IPS DF 6.9 (cell line): ENCODE data around the gene PGC.
"Not testable (repeated sequence)": the region's sequence is repeated elsewhere in the genome, so short reads cannot be mapped to it uniquely, and the experiment has no call there.

Experiments
- DNase-seq: peaks from one replicate; pipeline ENCODE4 v3.0.0-alpha.2; 2013; ENCODE audit warnings: low read depth, low spot score
- H3K27ac ChIP-seq: one replicate; pipeline ENCODE4 v1.5.1; 2013; ENCODE audit warnings: low read length, control low read depth
- H3K27me3 ChIP-seq: 2 replicates; pipeline ENCODE4 v1.6.1; 2013; ENCODE audit warnings: mild to moderate bottlenecking, low read length; ENCODE audit not compliant: control insufficient read depth, insufficient read depth
- H3K36me3 ChIP-seq: 2 replicates; pipeline ENCODE4 v1.6.1; 2013; ENCODE audit warnings: low read length; ENCODE audit not compliant: control insufficient read depth, insufficient read depth
- H3K4me1 ChIP-seq: 2 replicates; pipeline ENCODE4 v1.6.1; 2013; ENCODE audit warnings: low read length; ENCODE audit not compliant: control insufficient read depth, insufficient read depth
- H3K4me3 ChIP-seq: 2 replicates; pipeline ENCODE4 v1.5.1; 2013; ENCODE audit warnings: mild to moderate bottlenecking, low read length
- H3K9me3 ChIP-seq: 2 replicates; pipeline ENCODE4 v1.6.1; 2013; ENCODE audit warnings: low read length, inconsistent platforms; ENCODE audit not compliant: control insufficient read depth, insufficient read depth
- WGBS: extraction: QIAGEN DNeasy Blood & Tissue Kit; methylation state at CpG from one replicate; pipeline ENCODE4 v1.1.7; 2013; ENCODE audit warnings: mixed read lengths, missing lambda C conversion rate; ENCODE audit not compliant: insufficient read length, insufficient coverage; 5-methylcytosine and 5-hydroxymethylcytosine counted together

The PGC gene

GRCh38 chr6:41775293-41775882 is 28.2 kb upstream of the PGC start:
- H3K36me3 ChIP-seq = peaks cover 4% of the 10 kb centered on the region; the same call in 1 of the 2 replicates
- no peaks in the 10 kb centered on the region for H3K4me1 ChIP-seq
- no peak overlapping the region for H3K4me3 ChIP-seq
- no peak for DNase-seq
- no peaks in the 10 kb centered on the region for H3K27me3 ChIP-seq
- WGBS = no CpG with 5 or more reads among the region's 13 CpGs
- no peaks in the 10 kb centered on the region for H3K9me3 ChIP-seq
- no peak overlapping the region for H3K27ac ChIP-seq

GRCh38 chr6:41774841-41775240 is 27.6 kb upstream of the PGC start:
- H3K27me3 ChIP-seq = no peaks in the 10 kb centered on the region
- H3K4me1 ChIP-seq = no peaks in the 10 kb centered on the region
- peaks cover 4% of the 10 kb centered on the region; the same call in 1 of the 2 replicates for H3K36me3 ChIP-seq
- no peak overlapping the region for H3K27ac ChIP-seq
- DNase-seq = no peak
- H3K9me3 ChIP-seq = no peaks in the 10 kb centered on the region
- WGBS = no CpG with 5 or more reads among the region's 3 CpGs
- H3K4me3 ChIP-seq = no peak overlapping the region

GRCh38 chr6:41771058-41771983 is 24.1 kb upstream of the PGC start:
- Histone ChIP-seq H3K9me3 (no peaks in the 10 kb centered on the region), H3K27ac (no peak overlapping the region), H3K27me3 (no peaks in the 10 kb centered on the region), H3K36me3 (peaks cover 4% of the 10 kb centered on the region; the same call in 1 of the 2 replicates), H3K4me1 (no peaks in the 10 kb centered on the region), H3K4me3 (no peak overlapping the region)
- DNase-seq = no peak
- no CpG with 5 or more reads among the region's 29 CpGs for WGBS

GRCh38 chr6:41770381-41771057 is 23.3 kb upstream of the PGC start:
- no peaks in the 10 kb centered on the region for H3K27me3 ChIP-seq
- peaks cover 4% of the 10 kb centered on the region; the same call in 1 of the 2 replicates for H3K36me3 ChIP-seq
- no CpG with 5 or more reads among the region's 30 CpGs for WGBS
- no peak overlapping the region for H3K4me3 ChIP-seq
- H3K9me3 ChIP-seq = no peaks in the 10 kb centered on the region
- H3K27ac ChIP-seq = no peak overlapping the region
- no peaks in the 10 kb centered on the region for H3K4me1 ChIP-seq
- DNase-seq = no peak

- Histone ChIP-seq H3K27ac (no peak overlapping the region), H3K9me3 (no peaks in the 10 kb centered on the region), H3K27me3 (no peaks in the 10 kb centered on the region), H3K4me3 (no peak overlapping the region), H3K4me1 (no peaks in the 10 kb centered on the region), H3K36me3 (peaks cover 4% of the 10 kb centered on the region; the same call in 1 of the 2 replicates)
- no peak for DNase-seq
- WGBS = no CpG with 5 or more reads among the region's 8 CpGs
These were observed 22.2 kb upstream of the PGC start for GRCh38 chr6:41769376-41769775.

GRCh38 chr6:41768545-41769308 is 21.5 kb upstream of the PGC start:
- no peak overlapping the region for H3K27ac ChIP-seq
- no peak for DNase-seq
- no peaks in the 10 kb centered on the region for H3K27me3 ChIP-seq
- peaks cover 4% of the 10 kb centered on the region; the same call in 1 of the 2 replicates for H3K36me3 ChIP-seq
- no peaks in the 10 kb centered on the region for H3K4me1 ChIP-seq
- H3K4me3 ChIP-seq = no peak overlapping the region
- no peaks in the 10 kb centered on the region for H3K9me3 ChIP-seq
- WGBS = no CpG with 5 or more reads among the region's 10 CpGs

- no peak overlapping the region for H3K27ac ChIP-seq
- no peaks in the 10 kb centered on the region for H3K27me3 ChIP-seq
- no peak overlapping the region for H3K4me3 ChIP-seq
- H3K4me1 ChIP-seq = no peaks in the 10 kb centered on the region
- peaks cover 4% of the 10 kb centered on the region; the same call in 1 of the 2 replicates for H3K36me3 ChIP-seq
- WGBS = no CpG with 5 or more reads among the region's 12 CpGs
- H3K9me3 ChIP-seq = no peaks in the 10 kb centered on the region
- DNase-seq = no peak
These were observed 20.1 kb upstream of the PGC start for GRCh38 chr6:41767112-41767833.

GRCh38 chr6:41766043-41766664 is 19.0 kb upstream of the PGC start:
- not testable (repeated sequence) for DNase-seq, H3K27ac ChIP-seq, H3K4me1 ChIP-seq, H3K4me3 ChIP-seq, H3K9me3 ChIP-seq, H3K27me3 ChIP-seq, H3K36me3 ChIP-seq
- no CpG with 5 or more reads among the region's 4 CpGs for WGBS

- Histone ChIP-seq H3K36me3 (no peaks in the 10 kb centered on the region), H3K27me3 (no peaks in the 10 kb centered on the region; the same call in 1 of the 2 replicates), H3K4me1 (no peaks in the 10 kb centered on the region), H3K9me3 (no peaks in the 10 kb centered on the region), H3K4me3 (no peak overlapping the region), H3K27ac (no peak overlapping the region)
- no peak for DNase-seq
- WGBS = no CpG with 5 or more reads among the region's 2 CpGs
These were observed 16.3 kb upstream of the PGC start for GRCh38 chr6:41763470-41763869.
